Retina (tissue), 1 donor: ENCODE results near the gene ZFAND2B.
"Not testable (repeated sequence)": the region's sequence is repeated elsewhere in the genome, so short reads cannot be mapped to it uniquely, and the experiment has no call there.

Source experiments
- DNase-seq: peaks from one replicate; pipeline ENCODE4 v3.0.0-alpha.2; 2016

ZFAND2B gene

DNA sequence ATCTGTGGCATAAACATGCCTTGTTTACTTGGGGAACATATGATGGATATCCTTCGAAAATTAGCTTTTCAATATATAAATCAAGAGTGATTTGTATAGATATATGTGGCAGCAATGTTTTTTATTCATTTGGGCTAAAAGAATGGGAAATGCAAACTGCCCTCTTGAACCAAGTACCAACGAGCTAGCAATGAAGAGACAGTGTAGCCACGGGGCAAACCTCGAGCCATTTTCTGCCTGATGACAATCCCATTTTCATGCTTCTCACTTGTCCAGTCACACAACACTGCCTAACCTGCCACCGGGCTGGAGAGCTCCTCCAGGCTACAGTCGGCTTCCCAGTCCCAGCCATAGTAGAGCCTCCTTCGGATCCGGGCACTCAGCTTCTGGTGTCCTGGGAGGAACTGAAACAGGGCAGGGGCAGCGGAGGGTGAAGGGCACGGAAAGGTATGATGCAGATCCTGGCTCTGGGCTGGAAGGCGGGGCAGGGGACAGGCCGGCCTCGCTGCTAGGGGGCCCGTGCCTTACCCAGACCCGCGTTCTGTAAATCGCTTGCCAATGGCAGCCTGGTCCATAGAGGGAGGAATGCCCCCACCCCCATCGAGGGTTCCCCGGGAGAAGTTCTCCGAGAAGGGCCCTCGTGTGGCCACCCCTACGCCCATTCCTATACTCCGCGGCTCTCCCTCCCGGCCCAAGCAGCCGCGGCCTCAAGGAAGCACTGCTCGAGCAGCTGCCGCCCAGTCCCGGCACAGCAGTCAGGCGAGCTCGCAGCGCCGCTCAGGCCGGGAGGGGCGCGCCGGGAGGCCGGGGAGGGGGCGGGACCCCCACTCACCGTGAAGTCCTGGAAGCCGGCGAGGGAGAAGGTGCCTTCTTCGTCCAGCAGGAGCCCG is 30.4 kb upstream of the ZFAND2B start:
- no peak for DNase-seq

DNA sequence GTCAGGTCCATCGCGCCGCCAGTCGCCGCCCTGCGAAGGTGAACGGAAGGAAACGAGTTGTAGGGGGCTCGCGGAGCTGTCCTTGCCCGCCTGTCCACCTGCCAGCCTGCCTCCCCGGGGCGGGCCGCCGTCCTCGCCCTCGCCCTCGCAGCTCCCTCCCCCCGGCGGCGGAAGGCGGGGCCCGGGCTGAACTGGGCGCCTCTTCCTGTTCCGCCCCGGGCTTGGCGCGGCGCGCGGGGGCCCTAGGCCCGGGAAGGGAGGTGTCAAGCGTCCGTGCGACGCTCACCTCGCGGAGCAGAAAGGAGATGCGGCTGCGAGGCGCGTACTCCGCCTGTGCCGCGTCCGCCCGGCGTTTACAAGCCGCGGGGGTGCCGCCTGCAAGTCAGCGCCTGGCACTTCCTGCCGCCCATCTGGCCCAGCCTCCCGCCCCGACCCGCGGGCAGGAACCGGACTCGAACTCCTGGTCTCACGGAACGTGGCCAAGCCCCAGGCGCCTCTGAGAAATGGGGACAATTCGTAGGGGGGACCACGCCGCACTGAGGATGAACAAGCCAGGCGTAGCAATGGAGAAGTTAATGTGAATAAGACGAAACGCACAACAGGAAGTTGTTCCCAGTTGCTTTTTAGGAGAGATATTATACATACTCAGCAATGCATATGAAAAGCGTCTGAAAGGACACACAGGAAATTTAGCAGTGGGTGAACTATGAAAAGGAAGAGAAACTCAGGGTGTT is 29.6 kb upstream of the ZFAND2B start, which contains the start of gene CNPPD1:
CNPPD1 (minus strand) TSS at position 108 of the 734 bp plus-strand sequence; CDS start at position 11, 97 bp downstream.
- peak; percentile 94 for DNase-seq

DNA sequence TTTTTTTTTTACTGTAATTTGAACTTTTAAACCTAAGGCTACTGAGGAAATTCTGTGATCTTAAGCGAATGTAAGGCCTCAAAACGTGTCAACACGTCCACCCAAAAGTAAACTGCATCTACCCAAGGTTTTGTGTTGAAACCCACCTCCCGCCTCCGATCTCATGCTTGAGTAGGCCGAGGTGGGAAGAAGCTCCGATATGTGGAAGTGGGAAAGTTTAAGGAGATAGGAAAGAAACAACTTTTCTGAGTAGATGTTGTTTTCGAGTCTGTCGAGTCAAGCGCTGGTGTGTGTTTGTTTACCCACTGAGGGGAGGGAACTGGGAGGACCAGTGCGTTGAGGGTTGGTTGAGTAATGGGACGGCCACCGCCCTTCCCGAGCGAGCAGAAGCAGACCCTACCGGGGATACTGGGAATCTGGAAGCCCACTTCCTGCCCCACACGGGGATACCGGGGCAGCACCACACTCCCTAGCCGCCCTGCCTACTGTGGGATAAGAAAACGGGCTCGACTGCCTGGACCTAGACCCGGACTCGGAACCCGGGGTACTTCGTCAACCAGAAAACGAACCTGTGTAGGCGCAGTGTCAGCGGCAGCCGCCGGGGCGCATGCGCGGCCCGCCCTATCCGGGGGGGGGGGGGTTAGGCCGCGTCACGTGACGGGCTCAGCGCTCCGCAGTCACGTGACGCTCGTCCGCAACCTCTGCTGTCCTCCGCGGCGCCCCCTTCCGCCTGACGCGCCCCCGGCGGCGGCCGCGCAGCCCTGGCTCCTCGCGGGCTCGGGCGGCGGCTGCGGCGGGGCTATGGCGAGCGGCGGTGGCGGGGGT is 28.8 kb upstream of the ZFAND2B start, which contains the start of gene RETREG2:
RETREG2 (plus strand) TSS at position 724 of the 825 bp plus-strand sequence; CDS start at position 802, 78 bp downstream.
- DNase-seq: peak; percentile 94

DNA sequence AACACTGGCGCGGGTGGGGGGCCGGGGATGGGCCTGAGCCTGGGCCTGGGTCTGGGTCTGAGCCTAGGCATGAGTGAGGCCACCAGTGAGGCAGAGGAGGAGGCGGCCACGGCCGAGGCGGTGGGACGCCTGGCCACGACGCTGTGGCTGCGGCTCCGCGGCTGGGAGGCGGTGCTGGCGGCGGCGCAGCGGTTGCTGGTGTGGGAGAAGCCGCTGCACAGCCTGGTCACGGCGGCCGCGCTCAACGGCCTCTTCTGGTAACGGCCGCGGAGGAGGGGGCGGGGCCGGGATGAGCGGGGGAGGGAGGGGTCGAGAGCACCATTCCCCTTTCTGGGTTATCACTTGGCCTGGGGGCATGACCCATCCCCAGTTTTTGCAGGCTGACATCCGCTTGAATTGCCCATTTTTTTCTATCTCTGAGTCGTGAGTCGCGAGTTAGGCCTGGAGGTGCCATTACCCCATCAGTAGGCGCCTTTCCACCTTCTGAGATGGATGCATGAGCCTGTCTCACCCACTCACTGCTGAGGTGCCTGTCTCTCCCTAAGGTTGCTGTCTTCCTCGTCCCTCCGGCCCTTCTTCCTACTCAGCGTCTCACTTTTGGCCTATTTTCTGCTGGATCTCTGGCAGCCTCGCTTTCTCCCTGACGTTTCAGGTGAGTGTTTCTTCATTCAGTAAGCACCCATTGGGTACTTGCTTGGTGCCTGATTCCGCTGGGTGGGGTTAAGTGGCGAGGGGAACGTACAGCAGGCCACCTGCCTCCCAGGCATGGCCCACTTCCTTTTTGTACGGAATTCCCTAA is 28.0 kb upstream of the ZFAND2B start:
- peak; percentile 65 for DNase-seq

DNA sequence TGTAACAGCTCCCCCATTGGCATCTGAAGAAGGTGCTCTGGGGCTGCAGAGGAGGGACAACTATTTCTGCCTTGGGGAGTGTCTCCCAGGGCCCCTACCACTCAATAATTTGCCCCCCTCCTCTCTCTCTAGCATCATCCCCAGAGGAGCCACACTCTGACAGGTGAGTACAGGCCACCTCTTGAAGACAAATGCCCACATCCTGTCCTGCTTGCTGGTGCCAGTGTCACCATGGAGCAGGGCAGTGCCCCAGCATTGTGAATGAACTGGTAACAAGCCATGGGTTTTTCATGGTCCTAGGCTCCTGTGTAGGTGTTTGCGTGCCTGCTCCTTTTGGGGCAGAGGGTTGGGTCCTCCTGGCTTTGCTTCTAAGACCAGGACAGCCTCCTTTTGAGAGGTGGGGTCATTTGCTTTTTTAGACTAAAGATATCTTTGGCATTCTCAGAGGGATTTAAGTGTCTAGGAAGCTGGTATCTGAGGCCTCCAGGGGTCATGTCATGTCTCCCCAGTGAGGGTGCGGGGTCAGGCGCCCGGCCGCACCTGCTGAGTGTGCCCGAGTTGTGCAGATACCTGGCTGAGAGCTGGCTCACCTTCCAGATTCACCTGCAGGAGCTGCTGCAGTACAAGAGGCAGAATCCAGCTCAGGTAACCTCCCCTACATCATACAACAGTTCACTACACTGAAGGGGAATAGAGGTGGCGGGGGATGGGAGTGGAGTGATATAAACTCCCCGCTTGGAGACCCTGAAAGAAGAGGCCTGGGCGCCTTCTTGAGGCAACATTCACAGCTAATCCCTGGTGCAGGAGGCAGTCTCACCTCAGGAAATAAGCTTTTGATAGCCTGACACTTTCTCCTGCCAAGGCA is 26.7 kb upstream of the ZFAND2B start:
- no peak for DNase-seq

DNA sequence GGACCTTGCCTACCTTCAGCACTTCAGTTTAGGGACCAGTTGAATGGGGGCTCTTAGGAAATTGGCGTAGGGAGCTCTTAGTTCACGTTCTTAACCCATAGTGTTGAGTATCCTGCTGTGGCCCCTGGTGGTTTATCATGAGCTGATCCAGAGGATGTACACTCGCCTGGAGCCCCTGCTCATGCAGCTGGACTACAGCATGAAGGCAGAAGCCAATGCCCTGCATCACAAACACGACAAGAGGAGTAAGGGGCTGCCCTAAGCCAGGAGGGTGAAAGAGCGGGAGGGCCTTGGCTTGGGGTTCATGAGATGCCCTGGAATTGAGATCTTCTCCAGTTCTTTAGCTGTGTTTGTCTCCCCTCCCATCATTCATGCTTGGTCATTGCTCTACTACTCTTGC is 25.6 kb upstream of the ZFAND2B start:
- no peak for DNase-seq

DNA sequence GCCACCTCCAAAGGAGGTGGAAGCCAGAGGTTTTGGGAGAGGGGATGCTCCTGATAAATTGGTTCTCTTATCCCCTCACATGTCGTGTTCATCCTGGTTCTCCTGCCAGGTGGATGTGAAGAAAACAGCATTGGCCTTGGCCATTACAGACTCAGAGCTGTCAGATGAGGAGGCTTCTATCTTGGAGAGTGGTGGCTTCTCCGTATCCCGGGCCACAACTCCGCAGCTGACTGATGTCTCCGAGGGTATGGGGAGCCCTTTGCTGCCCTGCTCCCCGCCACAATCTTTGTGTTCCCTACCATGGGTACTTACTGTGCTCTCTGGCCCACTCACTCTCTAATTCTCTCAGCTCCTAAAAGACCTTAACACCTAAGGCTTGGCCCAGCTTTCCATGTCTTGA is 25.1 kb upstream of the ZFAND2B start:
- no peak for DNase-seq

DNA sequence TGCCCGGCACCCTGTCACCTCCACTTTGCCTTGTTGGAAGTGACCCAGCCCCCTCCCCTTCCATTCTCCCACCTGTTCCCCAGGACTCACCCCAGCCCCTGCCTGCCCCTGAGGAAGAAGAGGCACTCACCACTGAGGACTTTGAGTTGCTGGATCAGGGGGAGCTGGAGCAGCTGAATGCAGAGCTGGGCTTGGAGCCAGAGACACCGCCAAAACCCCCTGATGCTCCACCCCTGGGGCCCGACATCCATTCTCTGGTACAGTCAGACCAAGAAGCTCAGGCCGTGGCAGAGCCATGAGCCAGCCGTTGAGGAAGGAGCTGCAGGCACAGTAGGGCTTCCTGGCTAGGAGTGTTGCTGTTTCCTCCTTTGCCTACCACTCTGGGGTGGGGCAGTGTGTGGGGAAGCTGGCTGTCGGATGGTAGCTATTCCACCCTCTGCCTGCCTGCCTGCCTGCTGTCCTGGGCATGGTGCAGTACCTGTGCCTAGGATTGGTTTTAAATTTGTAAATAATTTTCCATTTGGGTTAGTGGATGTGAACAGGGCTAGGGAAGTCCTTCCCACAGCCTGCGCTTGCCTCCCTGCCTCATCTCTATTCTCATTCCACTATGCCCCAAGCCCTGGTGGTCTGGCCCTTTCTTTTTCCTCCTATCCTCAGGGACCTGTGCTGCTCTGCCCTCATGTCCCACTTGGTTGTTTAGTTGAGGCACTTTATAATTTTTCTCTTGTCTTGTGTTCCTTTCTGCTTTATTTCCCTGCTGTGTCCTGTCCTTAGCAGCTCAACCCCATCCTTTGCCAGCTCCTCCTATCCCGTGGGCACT is 24.0 kb upstream of the ZFAND2B start:
- DNase-seq: no peak

DNA sequence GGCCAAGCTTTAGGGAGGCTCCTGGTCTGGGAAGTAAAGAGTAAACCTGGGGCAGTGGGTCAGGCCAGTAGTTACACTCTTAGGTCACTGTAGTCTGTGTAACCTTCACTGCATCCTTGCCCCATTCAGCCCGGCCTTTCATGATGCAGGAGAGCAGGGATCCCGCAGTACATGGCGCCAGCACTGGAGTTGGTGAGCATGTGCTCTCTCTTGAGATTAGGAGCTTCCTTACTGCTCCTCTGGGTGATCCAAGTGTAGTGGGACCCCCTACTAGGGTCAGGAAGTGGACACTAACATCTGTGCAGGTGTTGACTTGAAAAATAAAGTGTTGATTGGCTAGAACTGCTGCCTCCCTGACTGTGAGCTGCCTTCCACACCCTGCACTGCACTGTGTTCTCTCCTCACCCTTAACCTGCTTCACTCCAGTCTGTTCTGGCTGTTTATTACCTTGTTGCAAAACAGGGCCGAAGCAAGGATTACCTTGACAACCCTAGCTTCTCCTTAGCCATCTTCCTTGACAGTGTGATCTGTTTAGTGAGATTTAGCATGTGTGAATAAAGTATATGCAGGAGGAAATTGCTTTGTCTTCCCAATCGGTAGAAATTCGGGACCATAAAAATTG is 23.3 kb upstream of the ZFAND2B start:
- DNase-seq: no peak

DNA sequence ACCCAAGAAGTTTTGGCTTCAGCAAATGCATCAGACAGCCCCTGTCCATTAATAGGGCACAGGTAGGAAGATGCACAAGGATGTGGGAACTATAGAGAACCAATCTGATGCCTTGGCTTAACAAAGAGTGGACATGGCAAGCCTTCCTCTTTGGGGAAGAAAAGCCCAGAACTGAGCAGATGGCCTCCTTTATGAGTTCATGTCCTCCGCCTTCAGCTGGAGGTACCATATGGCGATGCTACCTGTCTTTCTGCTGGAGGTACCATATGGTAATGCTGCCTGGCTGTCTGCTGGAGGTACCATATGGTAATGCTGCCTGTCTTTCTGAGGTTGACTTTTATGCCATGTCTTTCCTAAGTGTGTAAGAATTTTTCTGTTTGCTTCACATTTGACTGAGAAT is 22.5 kb upstream of the ZFAND2B start:
- DNase-seq: no peak

DNA sequence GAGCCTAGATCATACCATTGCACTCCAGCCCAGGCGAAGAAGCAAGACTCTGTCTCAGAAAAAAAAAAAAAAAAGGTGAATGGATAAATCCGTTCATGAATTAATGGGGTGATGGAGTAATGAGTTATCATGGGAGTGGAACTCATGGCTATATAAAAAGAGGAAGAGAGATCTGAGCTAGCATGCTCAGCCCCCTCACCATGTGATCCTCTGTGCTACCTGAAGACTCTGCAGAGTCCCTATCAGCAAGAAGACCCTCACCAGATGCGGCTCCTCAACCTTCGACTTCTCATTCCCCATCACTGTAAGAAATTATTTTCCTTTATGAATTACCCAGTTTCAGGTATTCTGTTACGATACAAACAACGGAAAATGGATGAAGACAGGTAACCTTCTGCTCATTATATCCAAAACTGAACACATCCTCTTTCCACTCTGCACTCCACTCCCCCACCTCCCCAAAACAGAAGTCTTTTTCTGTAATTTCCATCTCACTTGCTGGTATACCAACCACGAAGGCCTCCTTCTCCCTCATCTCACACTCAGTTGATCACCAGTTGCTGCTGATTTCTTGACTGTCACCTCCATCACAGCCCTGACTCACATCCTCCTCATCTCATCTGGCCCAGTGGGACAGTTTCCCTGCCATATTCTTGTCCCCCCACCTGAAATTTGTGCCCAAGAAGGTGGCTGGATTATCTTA is 19.7 kb upstream of the ZFAND2B start:
- DNase-seq: no peak

DNA sequence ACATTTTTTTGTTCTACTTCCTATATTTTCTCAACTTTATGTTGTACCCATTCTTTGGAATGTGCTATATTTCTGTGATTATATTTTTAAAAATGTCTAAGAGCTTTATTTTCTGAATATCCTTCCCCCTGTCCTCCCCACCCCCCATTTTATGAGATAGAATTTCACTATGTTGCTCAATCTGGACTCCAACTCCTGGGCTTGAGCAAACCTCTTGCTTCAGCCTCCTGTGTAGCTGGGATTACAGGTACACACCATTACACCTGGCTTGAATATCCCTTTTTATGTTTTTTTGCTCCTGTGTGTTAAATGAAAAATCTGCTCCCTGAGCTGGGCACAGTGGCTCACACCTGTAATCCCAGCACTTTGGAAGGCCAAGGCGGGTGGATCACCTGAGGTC is 9.2 kb upstream of the ZFAND2B start:
- DNase-seq: no peak

DNA sequence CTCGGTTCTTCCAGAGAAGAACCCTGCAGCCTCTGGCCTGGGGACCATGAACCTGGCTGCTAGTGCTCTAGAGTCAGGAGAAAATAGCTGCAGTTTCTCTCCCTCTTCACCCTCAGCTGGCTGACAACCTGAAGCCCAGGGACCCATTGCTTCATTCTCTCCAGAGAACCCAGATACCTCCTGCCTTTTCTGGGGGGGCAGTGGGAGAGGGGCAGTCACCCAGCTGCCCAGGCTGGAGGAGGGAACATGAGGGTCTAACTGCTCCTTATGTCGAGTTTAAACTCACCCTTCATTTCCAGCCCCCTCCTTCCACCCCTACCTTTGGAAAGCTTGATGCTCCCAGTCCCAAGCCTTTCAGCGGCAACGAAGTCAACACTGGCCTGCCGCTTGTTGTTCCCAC is 7.6 kb upstream of the ZFAND2B start:
- no peak for DNase-seq

DNA sequence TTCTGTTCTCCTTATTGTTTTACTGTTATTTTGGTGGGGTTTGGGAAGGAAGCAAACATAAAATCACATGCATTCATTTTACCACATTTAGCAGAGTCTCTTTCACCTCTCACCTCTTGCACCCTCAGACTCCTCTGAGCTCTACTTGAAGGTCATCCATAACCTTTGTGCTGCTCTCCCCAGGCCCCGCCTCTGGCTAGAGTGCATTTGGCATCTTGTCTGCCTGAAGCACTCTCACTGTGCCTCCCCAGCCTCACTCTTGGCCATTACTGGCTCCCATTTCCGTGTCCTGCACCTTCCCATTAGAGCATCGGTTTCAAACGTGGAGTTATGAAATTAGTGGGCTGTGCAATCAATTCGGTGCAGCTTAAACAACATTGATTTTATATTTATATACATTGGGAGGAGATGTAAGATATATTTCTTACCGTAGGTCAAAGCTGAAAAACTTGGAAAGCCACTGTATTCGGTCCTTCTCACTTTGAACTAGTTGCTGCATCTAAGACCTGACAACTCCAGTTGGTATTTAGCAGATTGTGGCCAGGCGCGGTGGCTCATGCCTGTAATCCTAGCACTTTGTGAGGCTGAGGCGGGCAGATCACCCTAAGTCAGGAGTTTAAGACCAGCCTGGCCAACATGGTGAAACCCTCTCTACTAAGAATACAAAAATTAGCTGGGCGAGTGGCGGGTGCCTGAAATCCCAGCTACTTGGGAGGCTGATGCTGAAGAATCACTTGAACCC is 6.9 kb upstream of the ZFAND2B start:
- DNase-seq: no peak

DNA sequence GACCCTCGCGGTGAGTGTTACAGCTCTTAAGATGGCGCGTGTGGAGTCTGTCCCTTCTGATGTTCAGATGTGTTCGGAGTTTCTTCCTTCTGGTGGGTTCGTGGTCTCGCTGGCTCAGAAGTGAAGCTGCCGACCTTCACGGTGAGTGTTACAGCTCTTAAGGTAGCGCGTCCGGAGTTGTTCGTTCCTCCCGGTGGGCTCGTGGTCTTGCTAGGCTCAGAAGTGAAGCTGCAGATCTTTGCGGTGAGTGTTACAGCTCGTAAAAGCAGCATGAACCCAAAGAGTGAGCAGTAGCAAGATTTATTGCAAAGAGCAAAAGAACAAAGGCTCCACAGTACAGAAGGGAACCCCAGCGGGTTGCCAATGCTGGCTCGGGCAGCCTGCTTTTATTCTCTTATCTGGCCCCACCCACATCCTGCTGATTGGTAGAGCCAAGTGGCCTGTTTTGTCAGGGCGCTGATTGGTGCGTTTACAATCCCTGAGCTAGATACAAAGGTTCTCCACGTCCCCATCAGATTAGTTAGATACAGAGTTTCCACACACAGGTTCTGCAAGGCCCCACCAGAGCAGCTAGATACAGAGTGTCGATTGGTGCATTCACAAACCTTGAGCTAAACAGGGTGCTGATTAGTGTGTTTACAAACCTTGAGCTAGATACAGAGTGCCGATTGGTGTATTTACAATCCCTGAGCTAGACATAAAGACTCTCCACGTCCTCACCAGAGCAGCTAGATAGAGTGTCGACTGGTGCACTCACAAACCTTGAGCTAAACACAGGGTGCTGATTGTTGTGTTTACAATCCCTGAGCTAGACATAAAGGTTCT is 5.9 kb upstream of the ZFAND2B start:
- not testable (repeated sequence) for DNase-seq

DNA sequence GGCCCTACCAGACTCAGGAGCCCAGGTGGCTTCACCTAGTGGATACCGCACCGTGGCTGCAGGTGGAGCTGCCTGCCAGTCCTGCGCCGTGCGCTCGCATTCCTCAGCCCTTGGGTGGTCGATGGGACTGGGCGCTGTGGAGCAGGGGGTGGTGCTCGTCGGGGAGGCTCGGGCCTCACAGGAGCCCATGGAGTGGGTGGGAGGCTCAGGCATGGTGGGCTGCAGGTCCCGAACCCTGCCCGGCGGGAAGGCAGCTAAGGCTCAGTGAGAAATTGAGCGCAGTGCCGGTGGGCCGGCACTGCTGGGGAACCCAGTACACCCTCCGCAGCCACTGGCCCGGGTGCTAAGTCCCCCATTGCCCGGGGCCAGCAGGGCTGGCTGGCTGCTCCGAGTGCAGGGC is 5.3 kb upstream of the ZFAND2B start:
- DNase-seq: not testable (repeated sequence)

DNA sequence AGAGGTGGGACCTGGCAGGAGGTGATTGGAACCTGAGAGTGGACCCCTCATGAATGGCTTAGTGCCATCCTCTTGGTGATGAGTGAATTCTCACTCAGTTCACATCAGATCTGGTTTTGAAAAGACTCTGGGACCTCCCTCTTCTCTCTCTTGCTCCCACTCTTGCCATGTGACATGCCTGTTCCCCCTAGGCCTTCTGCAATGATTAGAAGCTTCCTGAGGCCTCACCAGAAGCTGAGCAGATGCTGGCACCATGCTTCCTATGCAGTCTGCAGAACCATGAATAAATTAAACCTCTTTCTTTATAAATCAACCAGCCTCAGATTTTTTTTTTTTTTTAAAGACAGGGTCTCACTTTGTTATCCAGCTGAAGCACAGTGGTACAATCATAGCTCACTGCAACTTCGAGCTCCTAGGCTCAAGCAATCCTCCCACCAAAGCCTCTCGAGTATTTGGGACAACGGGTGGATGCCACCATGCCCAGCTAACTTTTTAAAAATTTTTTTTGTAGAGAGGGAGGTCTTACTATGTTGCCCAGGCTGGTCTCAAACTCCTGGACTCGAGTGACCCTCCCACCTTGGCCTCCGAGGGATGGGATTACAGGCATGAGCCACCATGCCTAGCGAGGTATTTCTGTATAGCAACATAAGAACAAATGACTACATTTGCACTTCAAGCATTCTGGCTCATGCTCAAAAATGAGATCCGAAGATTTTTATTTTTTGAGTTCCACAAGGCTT is 2.0 kb upstream of the ZFAND2B start:
- no peak for DNase-seq
